ENCODE results near the gene SFN.

- TF ChIP-seq CTCF (IDR thresholded peaks at IDR 0.05) = no peak
- TF ChIP-seq EP300 (IDR thresholded peaks at IDR 0.05) = no peak
- no peak for TF ChIP-seq POLR2A (IDR thresholded peaks at IDR 0.05)
- TF ChIP-seq POLR2AphosphoS5 (IDR thresholded peaks at IDR 0.05) = no peak
Measured at GRCh38 chr1:26858160-26858559, 4.8 kb upstream of the SFN start.

Data from gastroesophageal sphincter (tissue), 3 donors.